DMS114 treated with DMSO at 0.1 percent for 48 hours (cell line): ENCODE results near the gene PRX.
"Not testable (repeated sequence)": the region's sequence is repeated elsewhere in the genome, so short reads cannot be mapped to it uniquely, and the experiment has no call there.

Experiments
- DNase-seq: peaks from one replicate; lab custom pipeline; 2025; ENCODE audit not compliant: unreplicated experiment; lab: John Stamatoyannopoulos, UW

Gene PRX

GRCh38 chr19:40416918-40417642 is 3.9 kb upstream of the PRX start:
- no peak for DNase-seq

GRCh38 chr19:40415768-40416167 is 2.6 kb upstream of the PRX start:
- no peak for DNase-seq

GRCh38 chr19:40414542-40415535 is 1.7 kb upstream of the PRX start:
- DNase-seq: no peak

GRCh38 chr19:40412866-40413265 is 312 bp downstream of the PRX start:
- no peak for DNase-seq

GRCh38 chr19:40411958-40412499 is 1.1 kb downstream of the PRX start:
- DNase-seq: no peak

GRCh38 chr19:40411125-40411842 is 1.9 kb downstream of the PRX start:
- no peak for DNase-seq

- no peak for DNase-seq
Observed at GRCh38 chr19:40410030-40410389, 3.2 kb downstream of the PRX start.

- not testable (repeated sequence) for DNase-seq
Observed at GRCh38 chr19:40408598-40408925, 4.6 kb downstream of the PRX start.

- DNase-seq: no peak
Observed at GRCh38 chr19:40407714-40408597, 5.2 kb downstream of the PRX start.

- peak; percentile 86 for DNase-seq
Observed at GRCh38 chr19:40403262-40403984, 9.8 kb downstream of the PRX start.

GRCh38 chr19:40400559-40400958 is 12.6 kb downstream of the PRX start:
- no peak for DNase-seq

- no peak for DNase-seq
Observed at GRCh38 chr19:40398417-40399131, 14.6 kb downstream of the PRX start.

- DNase-seq: no peak
Observed at GRCh38 chr19:40397568-40397906, 15.6 kb downstream of the PRX start.

GRCh38 chr19:40396886-40397567 is 16.2 kb downstream of the PRX start:
- DNase-seq: no peak

GRCh38 chr19:40395956-40396355 is 17.2 kb downstream of the PRX start:
- no peak for DNase-seq

- DNase-seq: no peak
Observed at GRCh38 chr19:40394816-40395210, 18.4 kb downstream of the PRX start.

- DNase-seq: no peak
Observed at GRCh38 chr19:40393894-40394815, 19.0 kb downstream of the PRX start.
